Urothelium cell line (cell line): ENCODE data around the gene ZNF770.
A peak's percentile ranks its signal among the peaks of the same experiment; 100 is the strongest.
"Not testable (repeated sequence)": the region's sequence is repeated elsewhere in the genome, so short reads cannot be mapped to it uniquely, and the experiment has no call there.

ENCODE experiments used
- DNase-seq: peaks from one replicate; pipeline ENCODE4 v3.0.0; 2011; ENCODE audit warnings: low spot score, mixed read lengths
- FAIRE-seq: peaks from 2 replicates; lab custom pipeline; 2011; peaks lifted over from hg19 to GRCh38; lab: Jason Lieb, UNC

Gene ZNF770

DNA sequence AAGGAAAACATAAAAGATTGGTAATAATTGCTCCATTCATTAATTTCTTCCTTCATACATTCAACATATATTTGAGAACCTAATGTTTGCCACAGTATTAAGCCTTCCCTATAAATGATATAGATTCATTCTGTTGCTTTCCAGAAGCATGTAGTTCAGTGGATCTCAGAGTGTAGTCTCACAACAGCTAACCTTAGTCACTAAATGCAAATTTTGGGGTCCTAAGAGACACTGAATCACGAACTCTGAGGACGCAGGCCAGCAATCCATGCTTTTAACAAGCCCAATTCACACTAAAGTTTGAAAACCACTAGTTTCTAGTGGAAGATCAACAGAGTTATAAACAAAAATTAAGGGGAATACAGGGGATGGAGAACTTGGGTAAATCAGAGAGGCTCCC, 11.3 kb downstream of the ZNF770 start:
- no peak for DNase-seq
- FAIRE-seq: no peak

DNA sequence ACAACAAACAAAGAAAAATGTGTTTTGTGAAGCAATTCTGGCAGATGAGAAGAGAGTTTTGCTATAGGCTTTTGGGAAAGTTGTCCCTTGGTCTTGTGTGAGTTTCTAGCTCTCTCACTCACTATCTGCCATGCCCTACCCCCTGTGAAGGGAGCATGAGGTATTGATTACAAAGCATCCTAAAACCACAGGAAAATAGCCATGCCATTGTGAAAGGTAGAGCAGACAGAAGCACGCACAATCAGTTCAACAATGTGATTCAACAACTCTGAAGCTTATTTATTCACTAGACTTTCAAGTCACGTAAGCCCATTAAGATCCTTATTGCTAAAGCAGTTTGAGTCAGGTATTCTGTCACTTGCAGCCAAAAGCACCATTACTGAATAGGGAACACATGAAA, 12.0 kb downstream of the ZNF770 start:
- FAIRE-seq (no peak), DNase-seq (no peak)

DNA sequence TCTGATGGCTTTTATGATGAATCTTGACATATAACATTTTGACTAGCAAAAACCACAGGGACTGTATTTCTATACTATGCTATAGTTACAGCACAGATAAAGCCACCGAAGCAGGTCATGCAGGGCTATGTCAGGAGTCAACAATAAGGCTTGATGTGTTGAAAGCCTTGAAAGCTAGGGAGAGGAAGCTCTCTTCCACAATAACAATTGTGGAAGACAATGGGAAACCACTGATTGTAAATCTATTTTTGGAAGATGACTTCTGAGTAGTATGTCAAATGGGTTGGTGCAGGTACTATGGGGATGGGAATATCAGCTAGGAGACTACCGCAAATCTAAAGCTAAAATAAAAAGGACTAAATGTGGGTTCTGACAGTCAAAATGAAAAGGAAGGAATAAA, 14.6 kb downstream of the ZNF770 start:
- DNase-seq (no peak), FAIRE-seq (no peak)

DNA sequence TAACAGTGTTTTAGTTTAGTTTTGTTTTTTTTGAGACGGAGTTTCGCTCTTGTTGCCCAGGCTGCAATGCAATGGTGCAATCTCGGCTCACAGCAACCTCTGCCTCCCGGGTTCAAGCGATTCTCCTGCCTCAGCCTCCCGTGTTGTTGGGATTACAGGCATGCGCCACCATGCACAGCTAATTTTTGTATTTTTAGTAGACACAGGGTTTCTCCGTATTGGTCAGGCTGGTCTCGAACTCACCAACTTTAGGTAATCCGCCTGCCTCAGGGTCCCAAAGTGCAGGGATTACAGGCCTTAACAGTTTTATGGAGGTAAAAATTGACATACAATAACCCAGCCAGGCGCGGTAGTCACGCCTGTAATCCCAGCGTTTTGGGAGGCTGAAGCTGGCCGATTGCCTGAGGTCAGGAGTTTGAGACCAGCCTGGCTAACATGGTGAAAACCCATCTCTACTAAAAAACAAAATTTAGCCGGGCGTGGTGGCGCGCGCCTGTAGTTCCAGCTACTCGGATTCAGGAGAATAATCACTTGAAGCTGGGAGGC, 17.9 kb downstream of the ZNF770 start:
- DNase-seq, FAIRE-seq: not testable (repeated sequence)

DNA sequence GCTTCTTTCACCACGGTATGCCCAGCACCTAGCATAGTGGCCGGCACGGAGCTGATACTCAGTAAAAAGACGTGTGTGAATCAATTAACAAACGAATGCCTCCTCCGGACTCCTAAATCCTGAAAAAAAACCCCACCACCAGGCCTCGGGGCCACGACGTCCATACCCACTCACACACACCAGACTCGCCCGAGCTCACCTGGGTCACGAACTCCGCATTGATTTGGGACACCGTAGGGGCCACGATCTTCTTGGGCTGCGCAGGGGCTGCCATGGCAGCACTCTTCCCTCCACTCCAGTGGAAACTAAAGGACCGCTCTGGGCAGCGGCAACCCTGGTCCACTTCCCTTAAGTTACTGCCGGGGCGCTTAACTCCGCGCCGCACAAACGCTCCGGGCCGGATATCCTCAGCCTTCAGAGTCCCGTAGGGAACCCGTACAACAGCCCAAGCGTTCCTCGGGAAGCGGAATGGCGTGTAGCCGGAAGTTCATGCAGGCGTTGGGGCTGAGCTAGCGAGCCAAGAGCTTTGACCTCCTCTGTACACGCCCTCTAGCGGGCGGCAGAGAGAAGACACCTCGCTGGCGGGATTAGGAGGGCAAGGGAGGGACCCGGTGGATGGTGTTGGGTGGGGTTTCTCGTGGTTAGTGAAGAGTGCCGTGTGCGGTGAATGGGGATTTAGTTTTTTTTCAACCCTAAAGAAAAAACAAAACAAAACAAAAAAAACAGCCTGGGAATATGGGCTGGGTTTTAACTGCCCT, 18.6 kb downstream of the ZNF770 start, which contains the start of gene AQR:
Gene AQR (minus strand): TSS at position 403 of the 758 bp plus-strand sequence. CDS start 129 bp downstream, at position 274.
- FAIRE-seq: no peak

DNA sequence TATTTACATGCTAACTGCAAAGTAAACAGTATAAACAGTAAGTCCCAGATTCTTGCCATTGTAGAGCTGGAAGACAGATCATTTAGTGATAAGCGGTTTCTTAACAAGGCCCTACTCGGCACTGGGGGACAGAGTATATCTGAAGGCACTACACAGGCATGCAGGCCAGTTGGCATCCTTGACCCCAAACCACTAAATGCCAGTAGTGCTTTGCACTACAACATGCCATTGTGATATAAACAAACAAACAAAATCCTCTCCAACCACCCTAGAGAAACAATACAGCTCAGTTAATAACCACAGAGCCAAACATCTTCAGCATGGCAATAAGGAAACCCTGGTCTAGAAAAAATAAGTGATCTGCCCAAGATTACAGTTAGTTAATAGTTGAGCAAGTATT, 23.8 kb downstream of the ZNF770 start:
- no peak for FAIRE-seq
- DNase-seq: no peak

More for the DNA sequence above, 18.6 kb downstream of the ZNF770 start, which contains the start of gene AQR:
- DNase-seq: peak; percentile 94

DNA sequence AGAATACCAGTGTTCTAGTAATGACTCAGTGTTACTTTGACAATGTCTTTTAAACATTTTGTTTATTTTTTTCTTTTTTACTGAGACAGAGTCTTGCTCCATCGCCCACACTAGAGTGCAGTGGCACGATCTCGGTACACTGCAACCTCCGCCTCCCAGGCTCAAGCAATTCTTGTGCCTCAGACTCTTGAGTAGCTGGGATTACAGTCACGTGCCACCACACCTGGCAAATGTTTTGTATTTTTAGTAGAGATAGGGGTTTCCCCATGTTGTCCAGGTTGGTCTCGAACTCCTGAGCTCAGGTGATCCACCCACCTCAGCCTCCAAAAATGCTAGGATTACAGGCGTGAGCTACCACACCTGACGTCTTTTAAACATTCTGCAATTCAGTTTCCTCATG, 34.2 kb downstream of the ZNF770 start:
- FAIRE-seq: no peak
- DNase-seq: no peak

DNA sequence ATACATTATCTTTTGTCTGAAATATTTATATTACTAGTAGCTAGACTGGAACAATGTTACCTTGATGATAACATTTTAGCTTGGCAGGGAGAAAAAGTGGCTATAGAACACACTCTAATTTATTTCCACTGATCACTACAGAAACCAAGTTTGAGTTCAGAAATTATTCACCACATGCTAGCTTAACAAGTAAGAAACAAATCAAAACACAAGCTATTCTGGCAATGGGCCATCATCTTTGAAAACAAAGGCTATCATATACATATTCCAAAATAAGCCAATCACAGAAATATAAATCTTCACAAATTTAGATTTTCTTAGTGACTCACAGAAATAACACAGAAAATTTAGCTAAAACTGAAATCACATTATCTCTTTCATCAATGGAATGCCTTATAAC, 35.6 kb downstream of the ZNF770 start:
- no peak for FAIRE-seq
- no peak for DNase-seq

DNA sequence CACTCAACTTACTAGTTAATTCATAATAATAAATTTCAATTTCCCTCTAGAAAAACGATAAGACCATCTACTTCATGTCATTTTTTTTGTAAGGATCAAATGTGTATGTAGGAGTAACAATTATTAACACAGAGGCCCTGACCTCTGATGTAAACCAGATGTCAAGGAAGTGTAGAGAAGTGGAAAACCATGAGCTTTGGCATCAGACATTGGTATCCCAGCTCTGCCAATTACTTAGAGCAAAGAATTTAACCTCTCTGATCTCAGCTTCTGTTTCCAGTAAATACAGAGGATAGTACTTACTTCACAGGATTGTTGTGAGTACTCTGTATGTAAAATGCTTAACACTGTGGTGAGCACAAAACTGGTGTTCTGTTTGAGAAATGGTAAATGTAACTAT, 36.1 kb downstream of the ZNF770 start:
- FAIRE-seq (no peak), DNase-seq (no peak)

DNA sequence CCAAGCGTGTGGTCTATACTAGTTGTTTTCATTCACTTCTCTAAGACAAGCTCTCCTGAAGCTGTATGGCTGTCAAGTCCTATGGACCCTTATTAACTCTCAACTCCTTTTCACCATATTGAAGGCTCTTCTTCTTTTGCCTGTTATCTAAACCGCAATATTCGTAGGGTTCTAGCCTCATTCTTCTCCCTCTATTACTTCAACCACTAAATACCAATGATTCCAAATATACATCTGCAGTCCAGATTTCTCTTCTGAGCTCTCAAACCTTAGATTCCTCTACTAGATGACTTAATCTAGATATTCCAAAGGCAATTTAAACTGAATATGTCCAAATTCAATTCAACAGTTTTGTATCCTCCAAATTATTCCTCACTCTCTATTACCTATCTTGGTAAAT, 43.2 kb downstream of the ZNF770 start:
- DNase-seq: no peak
- FAIRE-seq: no peak

DNA sequence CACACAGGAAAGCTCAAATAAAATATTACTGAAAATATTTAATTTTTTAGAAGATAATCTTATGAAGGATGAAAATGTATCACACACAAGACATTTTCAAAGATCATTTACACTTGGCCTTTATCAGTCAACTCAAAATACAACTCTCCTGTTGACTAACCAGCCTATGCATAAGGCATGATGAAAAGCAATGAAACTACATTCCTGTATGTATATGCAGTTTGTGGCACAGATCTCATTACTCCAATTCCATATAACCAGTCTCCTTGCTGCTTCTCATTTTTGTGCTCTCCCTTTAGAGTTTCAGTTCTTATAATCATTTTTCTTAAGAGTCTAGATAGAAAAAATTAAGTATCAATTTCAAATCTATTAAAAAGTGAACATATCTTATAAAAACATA, 44.4 kb downstream of the ZNF770 start:
- FAIRE-seq (no peak), DNase-seq (no peak)

DNA sequence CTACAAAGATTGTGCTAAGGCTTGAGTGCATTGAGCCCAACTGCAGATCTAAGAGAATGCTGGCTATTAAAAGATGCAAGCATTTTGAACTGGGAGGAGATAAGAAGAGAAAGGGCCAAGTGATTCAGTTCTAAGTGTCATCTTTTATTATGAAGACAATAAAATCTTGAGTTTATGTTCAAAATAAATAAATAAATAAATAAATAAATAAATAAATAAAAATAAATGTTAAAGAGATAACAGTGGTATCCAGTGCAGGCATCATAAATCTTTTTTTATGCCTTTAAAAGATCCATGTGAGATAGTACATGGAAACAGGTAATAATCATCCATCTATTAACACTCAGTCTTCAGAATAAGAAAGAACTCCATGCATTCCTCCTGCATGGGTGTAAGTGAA, 44.8 kb downstream of the ZNF770 start:
- not testable (repeated sequence) for FAIRE-seq, DNase-seq

DNA sequence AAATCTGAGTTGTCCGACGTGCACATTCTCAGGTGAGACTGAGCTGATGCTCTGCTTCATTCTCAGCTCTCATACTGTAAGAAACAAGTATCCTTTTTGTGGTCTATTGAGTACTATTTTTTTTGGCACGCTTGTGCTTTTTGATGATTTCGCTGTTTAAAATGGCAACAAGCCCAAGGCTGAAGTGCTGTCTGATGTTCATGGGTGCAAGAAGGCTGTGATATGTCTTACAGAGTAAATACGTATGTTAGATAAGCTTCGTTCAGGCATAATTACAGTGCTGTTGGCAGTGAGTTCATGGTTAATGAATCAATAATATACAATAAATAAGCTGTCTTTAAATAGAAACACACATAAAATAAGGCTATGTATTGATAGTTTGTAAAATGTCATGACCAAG, 45.7 kb downstream of the ZNF770 start:
- FAIRE-seq: no peak

DNA sequence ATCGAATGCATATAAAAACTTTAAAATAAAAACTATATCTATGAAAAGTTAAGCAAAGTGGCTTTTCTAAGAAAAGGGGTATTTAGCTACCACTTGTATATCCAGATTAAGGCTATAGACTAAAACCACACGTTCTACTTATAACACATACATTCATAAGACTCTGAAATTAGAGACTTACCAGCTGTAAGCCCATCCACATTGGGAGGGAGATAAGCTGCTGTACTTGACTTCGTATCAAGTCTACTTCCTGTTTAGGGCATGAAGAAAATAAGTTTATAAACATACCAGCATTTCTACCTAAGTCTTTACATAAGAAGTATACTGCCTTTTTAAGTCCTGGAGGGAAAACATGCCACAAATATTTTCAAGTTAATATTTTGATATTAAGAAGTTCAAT, 46.3 kb downstream of the ZNF770 start:
- FAIRE-seq (no peak), DNase-seq (no peak)

More for the DNA sequence above, 45.7 kb downstream of the ZNF770 start:
- DNase-seq: no peak

DNA sequence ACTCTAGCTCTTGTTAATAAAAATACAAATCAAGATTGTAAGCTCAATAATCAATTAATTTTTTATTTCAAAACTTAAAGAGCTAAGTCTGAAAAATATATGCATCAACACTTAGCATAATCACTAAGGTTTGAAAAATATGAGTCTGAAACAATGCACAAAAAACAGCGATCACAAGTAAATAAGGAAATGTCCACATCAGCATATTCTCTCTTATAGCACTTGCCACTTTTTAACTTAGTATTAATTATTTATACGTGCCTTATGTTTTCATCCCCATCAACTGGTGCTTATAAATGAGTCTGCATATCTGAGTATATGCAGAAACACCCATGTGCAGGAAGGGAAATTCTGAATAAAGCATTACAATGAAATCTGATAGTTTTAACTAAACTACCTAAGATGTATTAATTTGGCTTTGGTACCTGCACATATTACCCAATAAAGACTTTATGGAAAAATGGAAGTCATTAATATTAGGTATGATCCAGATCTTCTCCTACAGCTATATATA, 46.8 kb downstream of the ZNF770 start:
- FAIRE-seq (no peak), DNase-seq (no peak)

DNA sequence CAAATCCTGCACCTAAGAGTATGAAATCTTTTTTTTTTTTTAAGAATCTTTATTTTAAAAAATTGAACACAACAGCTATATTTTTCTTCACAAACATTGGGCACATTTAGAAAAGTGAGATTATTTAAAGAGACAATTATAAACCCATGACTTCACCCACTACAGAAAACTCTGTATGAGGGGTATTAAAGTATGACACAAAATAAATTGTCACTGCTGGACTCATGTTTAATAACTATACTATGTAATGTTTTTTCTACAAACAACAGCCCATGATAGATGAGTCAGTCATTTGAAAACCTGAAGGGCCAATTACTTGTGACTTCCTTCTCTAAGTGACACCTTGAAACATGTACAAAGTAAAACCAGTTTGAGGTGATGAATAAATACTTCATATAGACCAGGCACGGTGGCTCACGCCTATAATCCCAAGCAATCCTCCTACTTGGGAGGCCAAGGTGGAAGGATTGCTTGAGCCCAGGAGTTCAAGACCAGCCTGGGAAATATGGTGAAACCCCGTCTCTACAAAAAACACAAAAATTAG, 54.6 kb downstream of the ZNF770 start:
- no peak for DNase-seq
- FAIRE-seq: no peak

DNA sequence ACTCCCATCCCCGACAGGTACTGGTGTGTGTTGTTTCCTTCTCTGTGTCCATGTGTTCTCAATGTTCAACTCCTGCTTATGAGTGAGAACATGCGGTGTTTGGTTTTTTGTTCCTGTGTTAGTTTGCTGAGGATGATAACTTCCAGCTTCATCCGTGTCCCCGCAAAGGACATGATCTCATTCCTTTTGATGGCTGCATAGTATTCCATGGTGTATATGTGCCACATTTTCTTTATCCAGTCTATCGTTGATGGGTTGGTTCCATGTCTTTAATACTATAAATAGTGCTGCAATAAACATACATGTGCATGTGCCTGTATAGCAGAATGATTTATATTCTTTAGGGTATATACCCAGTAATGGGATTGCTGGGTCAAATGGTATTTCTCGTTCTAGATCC, 59.7 kb downstream of the ZNF770 start:
- DNase-seq, FAIRE-seq: not testable (repeated sequence)
